ENCODE measurements around the gene GABRG3. TPM values are rescaled to one million over a fixed set of nuclear protein-coding genes. Genes with fewer than 3 reads are reported as not detected.

GABRG3 gene
- total RNA-seq, 1 donor from 2014 or later, result 1.7 TPM

DNA sequence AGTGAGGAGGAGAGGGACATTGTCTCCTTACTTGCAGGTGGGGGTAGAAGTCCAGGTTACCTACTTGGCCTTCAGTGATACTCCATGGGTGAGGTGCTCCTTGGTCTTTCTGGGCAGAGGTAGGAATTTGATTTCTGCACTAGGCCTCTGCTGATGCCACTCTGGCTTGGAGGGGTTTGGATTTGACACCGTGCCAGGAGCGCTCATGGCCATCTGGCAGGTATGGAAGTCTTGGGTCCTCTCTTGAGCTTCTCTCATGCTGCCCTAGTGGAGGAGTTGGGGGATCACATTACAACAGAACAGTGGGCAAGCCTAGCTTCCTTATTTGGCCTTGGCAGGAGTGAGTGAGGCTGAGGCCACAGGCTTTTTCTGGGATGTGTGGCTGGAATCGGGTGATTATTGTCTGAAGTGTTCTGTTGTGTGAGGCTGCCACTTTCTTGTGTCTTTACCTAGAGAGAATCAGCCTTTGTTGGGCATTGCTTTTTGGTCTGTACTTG is 525.0 kb downstream of the GABRG3 start:
- no peak for DNase-seq (ENCODE audit: low spot score)

DNA sequence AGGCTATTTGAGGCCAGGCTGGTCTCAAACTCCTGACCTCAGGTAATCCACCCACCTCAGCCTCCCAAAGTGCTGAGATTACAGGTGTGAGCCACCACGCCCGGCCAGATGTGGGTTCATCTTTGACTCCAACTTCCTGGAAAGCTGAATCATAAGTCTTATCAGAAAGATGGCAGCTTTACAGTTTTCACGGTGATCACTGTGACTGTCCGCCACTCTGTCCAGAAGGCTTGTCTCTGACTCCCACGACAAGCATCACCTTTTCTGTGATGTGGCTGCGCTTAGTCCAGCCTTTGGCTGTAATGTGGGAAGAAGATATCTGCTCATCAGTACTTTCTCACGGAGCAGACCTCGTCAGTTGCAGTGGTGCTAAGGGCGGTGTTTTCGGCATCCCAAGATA is 527.7 kb downstream of the GABRG3 start:
- no peak for DNase-seq (ENCODE audit: low spot score)

DNA sequence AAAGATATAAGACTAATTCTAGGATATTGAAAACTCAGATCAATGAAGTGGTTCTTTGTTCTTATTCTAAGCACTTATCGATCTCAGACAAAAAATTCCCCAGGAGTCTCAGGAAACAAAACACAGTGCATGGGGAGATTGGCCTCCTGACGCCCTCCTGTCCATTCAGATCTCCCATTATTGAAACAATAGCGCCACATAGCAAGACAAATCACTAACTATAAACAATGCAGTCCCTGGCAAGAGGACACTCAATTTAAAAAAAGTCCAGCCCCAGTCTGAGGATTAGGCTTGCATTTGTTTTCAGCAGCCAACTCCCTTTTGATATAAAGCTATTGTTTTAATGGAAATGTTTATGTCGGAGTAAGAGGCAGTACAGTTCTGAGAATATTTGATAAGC is 528.2 kb downstream of the GABRG3 start:
- no peak for DNase-seq (ENCODE audit: low spot score)

- DNase-seq (ENCODE audit: low spot score), result no peak
Observed at GRCh38 chr15:27499719-27500118, 528.7 kb downstream of the GABRG3 start.

DNA sequence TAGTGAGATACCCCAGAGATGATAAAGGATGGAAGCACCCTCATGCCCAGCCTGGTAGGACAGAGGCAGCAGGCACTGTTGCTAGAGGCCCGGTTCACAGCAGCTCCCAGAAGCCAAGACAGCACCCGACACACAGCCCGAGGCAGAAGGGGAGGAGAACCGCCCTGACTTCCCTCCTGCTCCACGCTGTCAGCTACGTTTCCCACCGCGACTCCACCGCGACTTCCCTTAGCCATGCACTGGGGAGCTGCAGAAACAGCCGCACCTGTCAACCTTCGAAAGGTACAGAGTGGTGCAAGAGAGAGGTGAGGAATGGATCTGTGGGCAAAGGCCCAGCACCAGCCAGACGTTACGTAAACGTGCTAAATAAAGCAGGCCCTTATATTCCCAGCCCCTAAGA is 529.2 kb downstream of the GABRG3 start:
- DNase-seq (ENCODE audit: low spot score), result no peak

GRCh38 chr15:27506752-27507151 is 535.8 kb downstream of the GABRG3 start:
- DNase-seq (ENCODE audit: low spot score), result no peak

DNA sequence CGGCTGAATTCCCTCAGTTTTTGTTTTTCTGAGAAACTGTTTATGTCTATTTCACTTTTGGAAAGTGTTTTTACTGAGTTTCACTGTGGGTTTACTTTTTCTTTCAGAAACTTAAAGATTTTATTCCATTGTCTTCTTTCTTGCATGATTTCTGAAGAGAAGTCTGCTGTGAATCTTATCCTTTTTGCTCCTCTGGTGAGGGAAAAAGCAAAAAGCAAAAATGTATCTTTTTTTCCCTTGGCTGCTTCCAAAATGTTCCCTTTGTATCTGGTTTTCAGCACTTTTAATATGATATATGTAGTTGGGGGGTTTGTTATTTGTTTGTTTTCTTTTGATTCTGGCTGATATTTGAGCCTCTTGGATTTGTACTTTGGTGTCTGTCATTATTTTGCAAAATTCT is 538.0 kb downstream of the GABRG3 start:
- no peak for DNase-seq (ENCODE audit: low spot score)

GRCh38 chr15:27512281-27513001 is 541.5 kb downstream of the GABRG3 start:
- no peak for DNase-seq (ENCODE audit: low spot score)

- no peak for DNase-seq (ENCODE audit: low spot score)
Observed at GRCh38 chr15:27514526-27514925, 543.5 kb downstream of the GABRG3 start.

- no peak for DNase-seq (ENCODE audit: low spot score)
Observed at GRCh38 chr15:27527490-27528067, 556.6 kb downstream of the GABRG3 start.

DNA sequence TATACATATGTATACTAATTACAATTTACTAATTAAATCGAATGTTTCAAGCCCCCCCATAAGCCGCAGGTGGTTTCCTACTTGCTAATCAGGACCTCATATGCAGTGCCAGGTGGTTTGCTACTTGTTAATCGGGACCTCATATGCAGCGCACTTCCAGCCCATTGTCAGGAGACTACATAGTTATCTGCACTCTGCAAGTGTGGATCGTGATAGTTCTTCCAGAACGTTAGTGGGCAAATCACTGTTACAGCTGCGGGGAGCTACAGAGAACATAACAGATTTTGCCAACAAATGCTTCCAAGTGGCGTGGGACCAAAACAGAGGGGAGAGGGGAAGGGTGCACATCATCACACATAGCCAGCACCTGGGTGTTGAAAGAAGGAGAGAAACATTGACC is 558.4 kb downstream of the GABRG3 start:
- DNase-seq (ENCODE audit: low spot score), result no peak

DNA sequence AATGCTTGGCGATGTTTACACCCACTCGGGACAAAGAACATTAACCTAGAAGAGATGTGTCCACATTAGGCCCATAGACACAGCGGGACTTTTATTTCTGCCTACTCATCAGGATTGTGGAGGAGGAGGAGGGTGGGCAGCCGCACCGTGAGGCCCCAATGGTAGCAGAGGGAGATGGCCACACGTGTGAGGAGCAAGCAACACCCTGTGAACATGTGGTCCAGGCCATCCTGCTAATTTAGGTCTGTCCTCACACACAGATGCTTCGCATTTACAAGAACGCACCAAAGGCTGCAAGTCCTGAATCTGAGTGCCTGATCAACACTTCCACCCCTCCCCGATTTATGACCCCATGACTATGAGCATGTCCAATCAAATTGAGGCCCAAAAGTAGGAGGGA is 560.0 kb downstream of the GABRG3 start:
- no peak for DNase-seq (ENCODE audit: low spot score)

- DNase-seq (ENCODE audit: low spot score), result no peak
Observed at GRCh38 chr15:27532358-27532757, 561.4 kb downstream of the GABRG3 start.

DNA sequence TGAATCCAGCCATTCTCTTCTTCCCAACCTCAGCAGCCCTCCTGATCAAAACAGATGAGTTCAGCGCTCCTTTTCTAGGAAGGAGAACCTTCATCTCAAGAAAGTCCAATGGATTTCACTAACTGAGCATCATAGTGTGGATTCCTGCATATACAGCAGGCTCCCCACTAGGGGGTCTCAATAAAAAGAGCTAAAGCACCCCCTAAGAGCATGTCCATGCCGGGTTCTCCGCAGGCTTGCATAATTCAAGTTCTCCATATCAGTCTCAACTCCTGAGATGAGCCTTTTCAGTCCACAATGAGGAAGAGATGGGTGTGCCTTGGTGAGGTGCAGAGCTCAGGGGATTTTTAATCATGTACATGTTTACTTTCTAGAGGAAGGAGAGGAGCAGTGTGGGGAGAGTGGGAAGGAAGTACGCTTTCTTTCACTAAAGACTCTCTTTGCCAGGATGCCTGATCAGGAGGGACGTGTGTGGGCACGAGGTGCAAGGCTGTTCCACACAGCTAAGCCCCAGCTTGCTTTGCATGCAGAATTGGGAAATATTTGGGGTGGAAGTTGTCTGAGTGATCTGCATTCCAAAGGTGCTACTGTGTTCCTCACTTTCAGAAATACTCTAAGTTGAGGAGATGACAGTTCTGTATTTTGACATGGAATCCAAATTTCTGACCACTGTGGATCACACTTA is 564.6 kb downstream of the GABRG3 start:
- no peak for DNase-seq (ENCODE audit: low spot score)

- DNase-seq (ENCODE audit: low spot score), result no peak
Observed at GRCh38 chr15:27538325-27538724, 567.3 kb downstream of the GABRG3 start.

DNA sequence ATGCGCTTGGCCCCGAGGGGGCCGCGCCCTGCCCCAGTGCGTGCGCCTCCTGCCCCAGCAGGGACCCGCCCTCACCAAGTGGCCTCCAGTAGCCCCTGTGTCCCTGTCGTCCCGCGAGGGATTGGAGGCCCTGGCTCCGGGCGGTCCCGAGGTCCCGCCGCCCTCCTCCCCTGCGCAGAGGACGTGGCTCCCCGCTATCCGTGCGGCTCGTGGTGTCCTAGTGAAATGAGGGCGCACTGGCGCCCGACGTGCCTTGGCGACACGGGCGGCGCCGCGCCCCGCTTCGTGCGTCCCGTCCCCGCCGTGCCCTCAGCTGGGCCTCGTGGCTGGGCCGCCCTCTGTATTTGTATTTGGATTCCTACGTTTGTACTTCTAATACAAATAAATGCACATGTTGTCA is 570.6 kb downstream of the GABRG3 start:
- no peak for DNase-seq (ENCODE audit: low spot score)

DNA sequence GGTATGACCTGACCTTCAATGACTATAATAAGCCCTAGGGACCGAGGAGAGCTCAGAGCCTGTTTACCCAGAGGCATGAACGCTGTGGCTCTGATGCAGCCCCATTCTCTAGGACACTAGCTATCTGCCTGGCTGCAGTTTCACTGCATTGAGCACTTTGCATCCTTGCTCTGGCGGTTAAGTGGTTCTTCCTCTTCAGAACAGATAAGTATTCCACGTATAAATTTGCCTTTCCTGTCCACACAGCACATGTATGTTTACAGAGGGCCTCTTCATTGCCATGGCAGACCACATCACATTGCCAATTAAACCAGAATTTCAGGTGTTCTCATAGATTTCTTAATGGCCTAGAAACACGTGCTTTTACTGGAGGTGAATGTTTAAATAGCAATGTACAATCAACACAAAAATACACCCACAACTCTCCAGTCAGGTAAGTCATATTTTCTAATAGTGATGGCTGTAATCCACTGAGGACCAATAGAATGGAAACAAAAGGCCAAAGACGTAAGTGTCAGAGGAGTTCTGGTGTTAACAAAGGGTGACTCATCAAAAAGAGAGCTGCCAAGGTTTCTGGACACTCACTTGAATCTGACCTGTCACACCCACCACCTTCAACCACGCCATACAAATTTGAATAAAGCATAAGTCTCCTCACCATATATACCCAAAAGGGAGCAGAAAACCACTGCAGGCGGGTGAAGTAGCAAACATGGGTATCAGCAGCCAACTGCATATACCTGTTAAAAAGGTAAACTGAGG is 574.7 kb downstream of the GABRG3 start:
- no peak for DNase-seq (ENCODE audit: low spot score)

GRCh38 chr15:27549746-27550145 is 578.8 kb downstream of the GABRG3 start:
- DNase-seq (ENCODE audit: low spot score), result no peak

GRCh38 chr15:27550635-27551034 is 579.7 kb downstream of the GABRG3 start:
- no peak for DNase-seq (ENCODE audit: low spot score)

GRCh38 chr15:27561816-27562215 is 590.8 kb downstream of the GABRG3 start:
- no peak for DNase-seq (ENCODE audit: low spot score)

DNA sequence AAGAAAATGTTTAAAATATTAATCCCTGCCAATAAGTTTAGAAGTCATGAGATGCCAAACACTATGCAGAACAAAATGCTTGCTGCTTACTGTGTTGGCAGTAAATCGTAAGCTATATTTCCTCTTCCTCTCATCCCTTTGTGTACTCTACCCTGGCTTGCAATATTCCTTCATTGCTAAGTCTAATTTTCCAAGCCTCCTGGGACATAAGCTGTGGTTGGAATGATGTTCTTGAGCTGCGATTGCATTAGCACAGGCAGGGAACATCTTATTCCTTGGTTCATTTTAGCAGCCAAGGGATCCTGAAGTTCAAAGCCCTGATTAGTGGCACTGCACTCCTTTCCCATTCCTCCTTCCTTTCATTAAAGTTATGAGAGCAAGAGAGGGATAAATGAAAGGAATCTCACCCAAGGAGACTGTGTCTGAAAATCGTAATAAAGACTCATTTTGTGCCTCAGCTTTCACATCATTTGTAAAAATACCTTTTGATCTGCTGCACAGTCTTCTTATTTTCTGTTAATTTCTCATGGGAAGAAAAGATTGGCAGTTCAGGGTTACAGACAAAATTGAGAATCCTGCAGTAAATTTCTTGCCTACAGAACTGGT is 592.9 kb downstream of the GABRG3 start:
- no peak for DNase-seq (ENCODE audit: low spot score)

DNA sequence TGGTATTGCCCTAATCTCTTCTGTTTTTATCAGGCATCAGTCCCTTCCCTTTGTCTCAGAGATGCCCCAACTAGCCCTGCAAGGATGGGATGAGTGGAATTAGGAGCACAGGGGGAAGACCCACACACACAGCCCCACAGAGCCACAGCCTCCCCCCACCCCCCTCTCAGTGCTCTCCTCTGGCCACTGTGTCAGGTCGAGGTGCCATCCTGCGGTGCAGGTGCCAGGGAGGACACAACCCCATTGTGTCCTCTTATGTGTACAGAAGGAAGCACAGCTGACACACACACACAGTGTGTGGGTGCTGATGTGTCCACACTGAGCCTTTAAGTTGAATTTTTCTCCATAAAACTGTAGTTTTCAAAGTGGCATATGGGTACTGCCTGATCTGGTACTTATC is 593.7 kb downstream of the GABRG3 start:
- no peak for DNase-seq (ENCODE audit: low spot score)

Measured in umbilical cord (tissue), 2 donors.